Measurements from ENCODE around the gene GPA33. TPM values are rescaled to one million over a fixed set of nuclear protein-coding genes. Genes with fewer than 3 reads are reported as not detected.

GPA33 gene
- total RNA-seq, 4 donors from 2014 or later, result not detected

GRCh38 chr1:167111868-167112709, 21.9 kb upstream of the GPA33 start:
- Histone ChIP-seq H3K27me3 (no peaks in the 10 kb centered on the region), H3K4me1 (no peaks in the 10 kb centered on the region), H3K27ac (no peak overlapping the region), H3K36me3 (no peaks in the 10 kb centered on the region), H3K4me3 (no peak overlapping the region), H3K9me3 (peaks cover 0 to 14% (median 0%) of the 10 kb centered on the region in 4 donors)
- WGBS, 2 donors, result 84 to 87% methylated on average over 4 of the region's 4 CpGs
- no peak for DNase-seq (ENCODE audit: low spot score in 2 of 2)
- no peak for TF ChIP-seq POLR2A (IDR thresholded peaks at IDR 0.05)
- TF ChIP-seq CTCF (IDR thresholded peaks at IDR 0.05), result no peak
- no peak for TF ChIP-seq EP300 (IDR thresholded peaks at IDR 0.05)

GRCh38 chr1:167110586-167110985, 20.4 kb upstream of the GPA33 start:
- WGBS, 2 donors, result 90% methylated on average over 3 of the region's 3 CpGs
- H3K27ac ChIP-seq, result no peak overlapping the region
- H3K27me3 ChIP-seq, result no peaks in the 10 kb centered on the region
- no peak overlapping the region for H3K4me3 ChIP-seq
- TF ChIP-seq EP300 (IDR thresholded peaks at IDR 0.05) (no peak), POLR2A (IDR thresholded peaks at IDR 0.05) (no peak), CTCF (IDR thresholded peaks at IDR 0.05) (no peak)
- no peaks in the 10 kb centered on the region for H3K36me3 ChIP-seq
- no peak for DNase-seq (ENCODE audit: low spot score in 2 of 2)
- H3K4me1 ChIP-seq, result no peaks in the 10 kb centered on the region
- H3K9me3 ChIP-seq, result peaks cover 0 to 14% (median 0%) of the 10 kb centered on the region in 4 donors

GRCh38 chr1:167109125-167109524, 18.9 kb upstream of the GPA33 start:
- H3K27ac ChIP-seq, result no peak overlapping the region
- H3K4me3 ChIP-seq, result no peak overlapping the region
- H3K27me3 ChIP-seq, result no peaks in the 10 kb centered on the region
- peaks cover 0 to 14% (median 0%) of the 10 kb centered on the region in 4 donors for H3K9me3 ChIP-seq
- no peaks in the 10 kb centered on the region for H3K36me3 ChIP-seq
- TF ChIP-seq EP300 (IDR thresholded peaks at IDR 0.05) (no peak), POLR2A (IDR thresholded peaks at IDR 0.05) (no peak), CTCF (IDR thresholded peaks at IDR 0.05) (no peak)
- no peak for DNase-seq (ENCODE audit: low spot score in 2 of 2)
- H3K4me1 ChIP-seq, result no peaks in the 10 kb centered on the region
- 40 to 52% methylated on average over 2 of the region's 2 CpGs for WGBS, 2 donors

GRCh38 chr1:167107456-167107855, 17.3 kb upstream of the GPA33 start:
- H3K27ac ChIP-seq, result no peak overlapping the region
- no peak for TF ChIP-seq EP300 (IDR thresholded peaks at IDR 0.05)
- no peak for DNase-seq (ENCODE audit: low spot score in 2 of 2)
- H3K9me3 ChIP-seq, result peaks cover 0 to 14% (median 0%) of the 10 kb centered on the region in 4 donors
- H3K4me1 ChIP-seq, result no peaks in the 10 kb centered on the region
- no peaks in the 10 kb centered on the region for H3K36me3 ChIP-seq
- H3K27me3 ChIP-seq, result no peaks in the 10 kb centered on the region
- H3K4me3 ChIP-seq, result no peak overlapping the region

GRCh38 chr1:167106119-167106461, 15.9 kb upstream of the GPA33 start:
- WGBS, 2 donors, result 76 to 81% methylated on average over 4 of the region's 4 CpGs
- Histone ChIP-seq H3K27ac (no peak overlapping the region), H3K27me3 (no peaks in the 10 kb centered on the region), H3K4me3 (no peak overlapping the region), H3K4me1 (no peaks in the 10 kb centered on the region), H3K36me3 (no peaks in the 10 kb centered on the region), H3K9me3 (peaks cover 0 to 14% (median 0%) of the 10 kb centered on the region in 4 donors)
- no peak for TF ChIP-seq EP300 (IDR thresholded peaks at IDR 0.05)
- no peak for TF ChIP-seq CTCF (IDR thresholded peaks at IDR 0.05)
- TF ChIP-seq POLR2A (IDR thresholded peaks at IDR 0.05), result no peak
- no peak for DNase-seq (ENCODE audit: low spot score in 2 of 2)
